A549 (cell line): Measurements from ENCODE around the gene VMA21. TPM values are rescaled to one million over a fixed set of nuclear protein-coding genes. Genes with fewer than 3 reads are reported as not detected.

ENCODE experiments used
- ATAC-seq, 2 experiments: fragments of 200-7000 bp in 1 of 2; fragments of >200 bp in 1 of 2; cut with Nextera tagmentation in 1 of 2; cut with Tn5 transposase in 1 of 2; 3 replicates each; pipeline versions ENCODE4 v1.8.0 to v1.9.1; 2018 to 2020; ENCODE audit warnings: mild to moderate bottlenecking in 1 of 2, moderate library complexity in 1 of 2
- CTCF ChIA-PET: fragments of 300-600 bp; sonication (Branson Sonifier 250); formaldehyde crosslinking; extraction: SDS; loops from one replicate; lab custom pipeline; 2021; ENCODE audit warnings: antibody characterized with exemption, inconsistent platforms; lab: Yijun Ruan, JAX
- POLR2A ChIA-PET: fragments of 350-600 bp; formaldehyde crosslinking; extraction: SDS; loops from one replicate; lab custom pipeline; 2021; ENCODE audit warnings: antibody characterized with exemption, inconsistent platforms; lab: Yijun Ruan, JAX
- DNase-seq, 2 experiments: peaks; one replicate each; pipeline versions ENCODE4 v3.0.0 to v3.0.0-alpha.2; 2011 to 2016; ENCODE audit warnings: low read depth in 1 of 2, low spot score in 1 of 2
- FAIRE-seq: peaks from 2 replicates; lab custom pipeline; 2011; peaks lifted over from hg19 to GRCh38; lab: Jason Lieb, UNC
- H3K27ac ChIP-seq, 2 experiments: fragments of >200 bp; sonication (Bioruptor Twin); formaldehyde crosslinking; 3 replicates each; pipeline ENCODE4 v1.5.1; 2016 to 2017
- H3K4me1 ChIP-seq: fragments of >200 bp; sonication (Bioruptor Twin); formaldehyde crosslinking; 3 replicates; pipeline ENCODE4 v1.6.1; 2016
- H3K4me2 ChIP-seq: fragments of >200 bp; sonication (Bioruptor Twin); formaldehyde crosslinking; 3 replicates; pipeline ENCODE4 v1.6.1; 2016
- H3K4me3 ChIP-seq: fragments of >200 bp; sonication (Bioruptor Twin); formaldehyde crosslinking; 3 replicates; pipeline ENCODE4 v1.5.1; 2016
- H3K9me3 ChIP-seq: fragments of >200 bp; sonication (Bioruptor Twin); formaldehyde crosslinking; 3 replicates; pipeline ENCODE4 v1.6.1; 2016
- BHLHE40 ChIP-seq: IDR thresholded peaks from 2 replicates; pipeline ENCODE4 v1.6.1; 2012; ENCODE audit warnings: low read depth, low read length, inconsistent platforms
- CBX8 ChIP-seq: fragments of 200-600 bp; sonication (generic); IDR thresholded peaks from 2 replicates; pipeline ENCODE4 v1.6.1; 2016
- CEBPB ChIP-seq, 2 experiments: fragments of >200 bp in 1 of 2; sonication (Bioruptor Twin) in 1 of 2; formaldehyde crosslinking in 1 of 2; IDR thresholded peaks; 2 replicates each; pipeline ENCODE4 v1.6.1; 2012 to 2016
- CHD2 ChIP-seq: fragments of 150-350 bp; IDR thresholded peaks from 2 replicates; pipeline ENCODE4 v1.6.1; 2014; ENCODE audit warnings: low read length; ENCODE audit not compliant: partially characterized antibody
- EHF ChIP-seq: fragments of 250-450 bp; sonication (Bioruptor Pico); IDR thresholded peaks from 2 replicates; pipeline ENCODE4 v1.5.0; 2020; ENCODE audit warnings: mild to moderate bottlenecking
- GATA3 ChIP-seq: IDR thresholded peaks from 2 replicates; pipeline ENCODE4 v1.6.1; 2012; ENCODE audit warnings: borderline replicate concordance
- HES2 ChIP-seq: fragments of >200 bp; sonication (Bioruptor Twin); formaldehyde crosslinking; IDR thresholded peaks from 2 replicates; pipeline ENCODE4 v1.6.1; 2016
- HOXB13 ChIP-seq: fragments of 250-450 bp; sonication (Bioruptor Pico); IDR thresholded peaks from 2 replicates; pipeline ENCODE4 v1.5.0; 2020; ENCODE audit warnings: low read depth, mild to moderate bottlenecking, moderate library complexity
- MYC ChIP-seq: IDR thresholded peaks from 2 replicates; pipeline ENCODE4 v1.6.1; 2012; ENCODE audit warnings: mild to moderate bottlenecking, inconsistent platforms, low read length, improper control_type of control experiment, borderline replicate concordance
- PBX3 ChIP-seq: IDR thresholded peaks from 2 replicates; pipeline ENCODE4 v1.6.1; 2012
- RARB ChIP-seq: fragments of 250-450 bp; sonication (Bioruptor Pico); IDR thresholded peaks from 2 replicates; pipeline ENCODE4 v1.8.0; 2021; ENCODE audit warnings: mild to moderate bottlenecking, moderate library complexity
- SMC3 ChIP-seq: fragments of >200 bp; sonication (Bioruptor Twin); formaldehyde crosslinking; IDR thresholded peaks from 3 replicates; pipeline ENCODE4 v1.6.1; 2018; ENCODE audit warnings: inconsistent platforms
- whole genome bisulfite sequencing: methylation state at CpG from one replicate; pipeline ENCODE4 v1.1.6; 2017; ENCODE audit errors: missing lambda C conversion rate; 5-methylcytosine and 5-hydroxymethylcytosine counted together
- polyA plus RNA-seq, 4 experiments: library from polyadenylated mRNA; depleted of rRNA in 3 of 4; stranded (reverse); fragments of >200 nt; fragmentation: RNase III in 1 of 4; extraction: RNeasy Plus Mini Kit Qiagen cat#74134 plus additional on column Dnase treatment in 1 of 4; gene quantifications; 2 replicates in 3 of 4; 3 replicates in 1 of 4; pipeline ENCODE4 v1.2.3, GENCODE V29; 2011 to 2017
- TF ChIP-seq, protein P1 (sequence below): fragments of 250-450 bp; sonication (Bioruptor Pico); IDR thresholded peaks from 2 replicates; pipeline ENCODE4 v1.5.0; 2021; ENCODE audit warnings: mild to moderate bottlenecking, moderate library complexity, borderline replicate concordance

Gene VMA21
- polyA plus RNA-seq, 2 of the 4 experiments (the other 2 are of a cell fraction): 25.5 to 52.7 TPM

- WGBS: 64% methylated on average over 15 of the region's 20 CpGs
- Histone ChIP-seq H3K27ac (peak overlapping the region; percentile 92 to 97), H3K4me3 (peak overlapping the region; percentile 87), H3K9me3 (no peaks in the 10 kb centered on the region), H3K4me2 (peak overlapping the region; percentile 89), H3K4me1 (peaks cover 20% of the 10 kb centered on the region; the same call in 2 of the 3 replicates)
- CTCF ChIA-PET: interaction anchor here (3.2 kb wide), 1 partner anchor 36 kb away, joined by 9 read pairs; no protein-coding TSS in a partner anchor
- TF ChIP-seq, protein P1, sequence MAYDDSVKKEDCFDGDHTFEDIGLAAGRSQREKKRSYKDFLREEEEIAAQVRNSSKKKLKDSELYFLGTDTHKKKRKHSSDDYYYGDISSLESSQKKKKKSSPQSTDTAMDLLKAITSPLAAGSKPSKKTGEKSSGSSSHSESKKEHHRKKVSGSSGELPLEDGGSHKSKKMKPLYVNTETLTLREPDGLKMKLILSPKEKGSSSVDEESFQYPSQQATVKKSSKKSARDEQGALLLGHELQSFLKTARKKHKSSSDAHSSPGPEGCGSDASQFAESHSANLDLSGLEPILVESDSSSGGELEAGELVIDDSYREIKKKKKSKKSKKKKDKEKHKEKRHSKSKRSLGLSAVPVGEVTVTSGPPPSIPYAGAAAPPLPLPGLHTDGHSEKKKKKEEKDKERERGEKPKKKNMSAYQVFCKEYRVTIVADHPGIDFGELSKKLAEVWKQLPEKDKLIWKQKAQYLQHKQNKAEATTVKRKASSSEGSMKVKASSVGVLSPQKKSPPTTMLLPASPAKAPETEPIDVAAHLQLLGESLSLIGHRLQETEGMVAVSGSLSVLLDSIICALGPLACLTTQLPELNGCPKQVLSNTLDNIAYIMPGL (CRISPR knock-in tag): no peak
- TF ChIP-seq EHF (CRISPR knock-in tag): no peak
- TF ChIP-seq RARB: no peak
- TF ChIP-seq CBX8: no peak
- TF ChIP-seq BHLHE40: no peak
- no peak for TF ChIP-seq HES2
- no peak for TF ChIP-seq SMC3
- POLR2A ChIA-PET: interaction anchor here (0.9 to 2.4 kb wide), 3 partner anchors 10 to 43 kb away, joined by 3 to 7 read pairs (median 3); no protein-coding TSS in a partner anchor
- ATAC-seq (no peak), FAIRE-seq (no peak), DNase-seq (no peak)
These were observed 773 bp upstream of the VMA21 start for GRCh38 chrX:151396042-151396824.

GRCh38 chrX:151397741-151398070 lies 700 bp downstream of the VMA21 start:
- H3K9me3 ChIP-seq: no peaks in the 10 kb centered on the region
- POLR2A ChIA-PET: interaction anchor here (0.6 to 2.4 kb wide), 5 partner anchors 8 to 1179 kb away, joined by 3 to 7 read pairs (median 3); no protein-coding TSS in a partner anchor
- peak overlapping the region; percentile 92 to 97 for H3K27ac ChIP-seq
- no peak for TF ChIP-seq HOXB13 (CRISPR knock-in tag)
- peak overlapping the region; percentile 93 for H3K4me2 ChIP-seq
- H3K4me1 ChIP-seq: peaks cover 20% of the 10 kb centered on the region; the same call in 2 of the 3 replicates
- FAIRE-seq (no peak), DNase-seq (peak; percentile 4 to 6), ATAC-seq (peak; percentile 5 to 41; a peak in 3 of 6 replicates)
- CTCF ChIA-PET: interaction anchor here (0.6 to 3.2 kb wide), 3 partner anchors 37 to 576 kb away, joined by 3 to 9 read pairs (median 3); no protein-coding TSS in a partner anchor
- H3K4me3 ChIP-seq: peak overlapping the region; percentile 87
- 3% methylated on average over 2 of the region's 2 CpGs for WGBS

- ATAC-seq (no peak), FAIRE-seq (no peak), DNase-seq (no peak)
- CTCF ChIA-PET: interaction anchor here (3.2 kb wide), 1 partner anchor 38 kb away, joined by 9 read pairs; no protein-coding TSS in a partner anchor
- WGBS: 87% methylated on average over 3 of the region's 3 CpGs
- H3K9me3 ChIP-seq: no peaks in the 10 kb centered on the region
- TF ChIP-seq PBX3: no peak
- TF ChIP-seq HES2: no peak
- TF ChIP-seq MYC: no peak
- no peak for TF ChIP-seq CEBPB (IDR thresholded peaks at IDR 0.05)
- TF ChIP-seq EHF (CRISPR knock-in tag): no peak
- no peak for TF ChIP-seq GATA3
- TF ChIP-seq CHD2: no peak
- H3K4me3 ChIP-seq: peak overlapping the region; percentile 87
- POLR2A ChIA-PET: interaction anchor here (2.4 kb wide), 1 partner anchor 11 kb away, joined by 7 read pairs; no protein-coding TSS in a partner anchor
- H3K4me2 ChIP-seq: peak overlapping the region; percentile 93
- H3K4me1 ChIP-seq: peaks cover 20% of the 10 kb centered on the region; the same call in 2 of the 3 replicates
- H3K27ac ChIP-seq: no peak overlapping the region
These were observed 1.3 kb downstream of the VMA21 start for GRCh38 chrX:151398346-151398745.
